Mesothelial cell of epicardium (in vitro differentiated cells): ENCODE measurements around the gene ANKS1B. TPM values are rescaled to one million over a fixed set of nuclear protein-coding genes. Genes with fewer than 3 reads are reported as not detected.

Experiments
- DNase-seq, 2 experiments: peaks; one replicate each; pipeline ENCODE4 v3.0.0; 2021; ENCODE audit warnings: low spot score in 2 of 2; ENCODE audit not compliant: unreplicated experiment in 2 of 2
- H3K27ac Mint-ChIP-seq: 2 replicates; pipeline ENCODE4 v1.8.0; 2021; ENCODE audit warnings: mixed read lengths
- H3K27me3 Mint-ChIP-seq: 2 replicates; pipeline ENCODE4 v1.8.0; 2021; ENCODE audit warnings: low read depth, mixed read lengths
- H3K36me3 Mint-ChIP-seq: 2 replicates; pipeline ENCODE4 v1.8.0; 2021; ENCODE audit warnings: mixed read lengths
- H3K4me1 Mint-ChIP-seq: 2 replicates; pipeline ENCODE4 v1.8.0; 2021; ENCODE audit warnings: mixed read lengths
- H3K4me3 Mint-ChIP-seq: 2 replicates; pipeline ENCODE4 v1.8.0; 2021; ENCODE audit warnings: mild to moderate bottlenecking, moderate library complexity, mixed read lengths
- H3K9me3 Mint-ChIP-seq: 2 replicates; pipeline ENCODE4 v1.8.0; 2021; ENCODE audit warnings: mixed read lengths
- CTCF ChIP-seq: fragments of 200-600 bp; sonication (generic); IDR thresholded peaks from one replicate; pipeline ENCODE4 v1.5.0; 2021; ENCODE audit warnings: antibody characterized with exemption; ENCODE audit not compliant: unreplicated experiment
- total RNA-seq: library from RNA; stranded (reverse); gene quantifications from 3 replicates; pipeline ENCODE4 v1.2.1, GENCODE V29; 2021

Gene ANKS1B
- total RNA-seq, 1 donor from 2014 or later, result 8.8 TPM

GRCh38 chr12:99960311-99960710 is 24.4 kb downstream of the ANKS1B start:
- Mint-ChIP-seq H3K4me1 (peaks cover 6% of the 10 kb centered on the region), H3K36me3 (no peaks in the 10 kb centered on the region), H3K9me3 (no peaks in the 10 kb centered on the region), H3K27me3 (no peaks in the 10 kb centered on the region), H3K4me3 (no peak overlapping the region), H3K27ac (no peak overlapping the region)
- no peak for TF ChIP-seq CTCF
- DNase-seq, result no peak

DNA sequence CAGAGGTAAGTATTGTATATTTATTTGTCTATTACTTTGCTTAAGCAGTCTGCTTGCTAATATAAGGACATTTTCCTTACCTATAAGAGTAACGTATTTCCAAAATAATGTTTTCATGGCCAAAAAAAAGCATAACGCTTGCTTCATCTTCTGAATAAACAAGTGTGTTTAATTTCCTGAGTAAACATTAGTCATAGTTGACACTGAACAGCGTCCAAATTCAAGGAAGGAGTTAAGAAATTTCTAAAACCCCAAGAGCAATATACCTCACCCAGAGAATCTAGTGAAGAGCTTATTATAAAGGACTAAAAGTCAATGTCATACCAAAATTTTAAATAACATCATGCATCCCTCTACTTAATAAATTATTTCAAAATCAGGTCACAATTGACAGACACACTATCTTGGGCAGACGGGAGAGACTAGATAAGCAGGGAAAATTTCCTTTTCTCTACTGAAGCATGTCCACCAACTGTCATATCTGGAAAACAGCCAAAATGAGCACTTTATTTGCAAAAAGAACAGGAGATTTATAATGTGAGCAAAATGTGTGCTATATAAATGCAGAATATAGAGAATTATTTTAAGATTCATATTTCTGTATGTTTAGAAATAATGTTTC is 25.1 kb downstream of the ANKS1B start:
- DNase-seq, result no peak
- no peak overlapping the region for H3K27ac Mint-ChIP-seq
- no peak overlapping the region for H3K4me3 Mint-ChIP-seq
- H3K4me1 Mint-ChIP-seq, result peaks cover 6% of the 10 kb centered on the region
- no peaks in the 10 kb centered on the region for H3K9me3 Mint-ChIP-seq
- no peak for TF ChIP-seq CTCF
- H3K27me3 Mint-ChIP-seq, result no peaks in the 10 kb centered on the region
- no peaks in the 10 kb centered on the region for H3K36me3 Mint-ChIP-seq

- no peak for TF ChIP-seq CTCF
- H3K27me3 Mint-ChIP-seq, result no peaks in the 10 kb centered on the region
- H3K4me1 Mint-ChIP-seq, result peaks cover 3% of the 10 kb centered on the region
- H3K36me3 Mint-ChIP-seq, result no peaks in the 10 kb centered on the region
- no peaks in the 10 kb centered on the region for H3K9me3 Mint-ChIP-seq
- H3K4me3 Mint-ChIP-seq, result no peak overlapping the region
- H3K27ac Mint-ChIP-seq, result no peak overlapping the region
- DNase-seq, result no peak
Measured at GRCh38 chr12:99957866-99958466, 26.8 kb downstream of the ANKS1B start.

DNA sequence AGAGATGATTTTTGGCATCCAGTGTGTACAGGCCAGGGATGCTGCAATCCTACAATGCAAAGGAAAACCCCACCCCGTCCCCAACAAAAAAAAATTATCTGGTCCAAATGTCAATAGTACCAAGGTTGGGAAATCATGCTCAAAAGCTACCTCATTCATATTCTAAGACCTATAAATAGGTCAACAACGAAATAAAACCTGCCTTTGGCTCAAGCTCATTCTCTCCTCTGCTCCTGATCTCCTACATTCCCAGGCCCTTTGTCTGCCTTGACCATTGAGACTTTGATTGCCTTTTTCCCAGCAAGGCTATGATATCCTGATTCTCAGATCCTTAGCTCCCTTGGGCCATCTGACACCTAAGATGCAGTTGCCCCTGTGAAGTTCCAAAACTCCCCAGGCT is 30.0 kb downstream of the ANKS1B start:
- Mint-ChIP-seq H3K27me3 (no peaks in the 10 kb centered on the region), H3K36me3 (no peaks in the 10 kb centered on the region), H3K4me3 (no peak overlapping the region), H3K9me3 (peaks cover 10% of the 10 kb centered on the region), H3K4me1 (no peaks in the 10 kb centered on the region), H3K27ac (no peak overlapping the region)
- no peak for TF ChIP-seq CTCF
- DNase-seq, result no peak

DNA sequence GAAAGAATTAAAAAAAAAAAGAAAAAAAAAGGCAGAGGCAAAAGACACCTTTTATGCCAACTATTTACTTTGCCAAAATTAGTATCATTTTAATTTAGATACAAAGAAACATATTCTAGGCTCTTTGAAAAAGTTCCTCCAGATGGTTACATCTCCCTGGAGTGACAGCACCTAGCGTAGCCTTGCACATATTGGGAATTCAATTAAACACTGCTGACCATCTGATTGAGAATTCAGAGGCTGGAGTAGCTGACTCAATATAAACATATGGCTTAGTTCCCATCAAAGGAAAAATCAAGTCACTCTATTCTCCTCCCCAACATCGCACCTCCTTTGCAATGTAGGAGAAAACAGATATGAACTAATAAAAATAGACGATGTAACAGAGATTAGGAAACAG is 36.4 kb downstream of the ANKS1B start:
- Mint-ChIP-seq H3K4me3 (no peak overlapping the region), H3K9me3 (peaks cover 10% of the 10 kb centered on the region), H3K27ac (no peak overlapping the region), H3K27me3 (no peaks in the 10 kb centered on the region), H3K36me3 (no peaks in the 10 kb centered on the region), H3K4me1 (no peaks in the 10 kb centered on the region)
- TF ChIP-seq CTCF, result no peak
- no peak for DNase-seq
